ENCODE measurements around the gene COL5A1.

COL5A1 gene

DNA sequence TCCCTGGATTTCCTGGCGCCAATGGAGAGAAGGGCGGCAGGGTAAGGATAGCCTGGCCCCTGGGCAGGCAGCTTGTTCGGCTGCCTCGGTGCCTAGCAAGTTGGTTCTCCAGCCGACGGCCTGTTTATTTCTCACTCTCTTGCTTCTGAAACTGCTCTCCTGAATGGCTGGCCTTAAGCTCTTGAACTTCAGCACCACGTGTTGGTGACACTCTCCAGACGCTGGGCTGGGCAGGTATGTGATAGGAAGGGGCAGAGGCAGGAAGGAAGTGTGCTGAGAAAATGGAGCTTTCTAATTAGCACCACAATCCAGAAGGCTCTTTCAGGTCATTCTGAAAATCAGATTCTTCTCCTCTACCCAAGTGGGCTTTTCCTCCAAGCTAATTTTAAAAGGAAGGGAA is 147.6 kb downstream of the COL5A1 start:
- no peak for DNase-seq (ENCODE audit: low read depth)
- no peak overlapping the region for H3K4me3 ChIP-seq (ENCODE audit: low read depth, low read length)

DNA sequence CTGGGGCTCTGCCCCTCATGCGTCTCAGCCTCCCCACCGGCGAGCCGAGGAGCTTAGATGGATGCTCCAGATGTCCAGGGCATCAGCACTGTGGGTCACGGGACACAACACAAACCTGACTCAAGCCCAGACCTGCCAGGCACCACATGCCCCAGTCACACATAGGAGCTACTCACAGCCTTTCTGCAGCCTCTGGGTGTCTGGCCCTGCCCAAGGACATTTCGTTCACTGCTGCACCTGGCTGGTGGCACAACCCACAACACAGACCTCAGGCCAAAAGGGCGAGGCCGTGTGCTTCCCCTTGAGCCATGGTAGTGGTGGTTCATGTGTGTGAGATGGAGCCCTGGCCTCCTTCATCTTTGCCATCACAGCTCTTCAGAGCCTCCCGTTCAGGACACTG is 149.4 kb downstream of the COL5A1 start:
- DNase-seq (ENCODE audit: low read depth) = no peak
- no peak overlapping the region for H3K4me3 ChIP-seq (ENCODE audit: low read depth, low read length)

DNA sequence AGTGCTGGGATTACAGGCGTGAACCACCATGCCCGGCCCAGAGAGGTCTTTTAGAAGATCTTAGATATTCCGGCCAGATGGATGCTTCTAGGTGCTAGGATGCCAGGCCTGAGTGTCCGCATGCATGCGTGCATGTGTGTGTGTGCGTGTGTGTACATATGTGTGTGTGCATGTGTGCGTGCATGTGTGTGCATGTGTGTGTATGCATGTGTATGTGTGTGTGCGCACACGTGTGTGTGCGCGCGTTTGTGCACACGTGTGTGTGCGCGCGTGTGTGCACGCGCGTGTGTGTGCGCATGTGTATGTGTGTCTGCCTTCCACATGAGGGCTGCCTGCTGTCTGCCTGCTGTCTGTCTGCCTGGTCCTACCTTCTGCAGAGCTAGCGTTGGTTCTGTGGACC is 151.0 kb downstream of the COL5A1 start:
- DNase-seq (ENCODE audit: low read depth) = no peak

DNA sequence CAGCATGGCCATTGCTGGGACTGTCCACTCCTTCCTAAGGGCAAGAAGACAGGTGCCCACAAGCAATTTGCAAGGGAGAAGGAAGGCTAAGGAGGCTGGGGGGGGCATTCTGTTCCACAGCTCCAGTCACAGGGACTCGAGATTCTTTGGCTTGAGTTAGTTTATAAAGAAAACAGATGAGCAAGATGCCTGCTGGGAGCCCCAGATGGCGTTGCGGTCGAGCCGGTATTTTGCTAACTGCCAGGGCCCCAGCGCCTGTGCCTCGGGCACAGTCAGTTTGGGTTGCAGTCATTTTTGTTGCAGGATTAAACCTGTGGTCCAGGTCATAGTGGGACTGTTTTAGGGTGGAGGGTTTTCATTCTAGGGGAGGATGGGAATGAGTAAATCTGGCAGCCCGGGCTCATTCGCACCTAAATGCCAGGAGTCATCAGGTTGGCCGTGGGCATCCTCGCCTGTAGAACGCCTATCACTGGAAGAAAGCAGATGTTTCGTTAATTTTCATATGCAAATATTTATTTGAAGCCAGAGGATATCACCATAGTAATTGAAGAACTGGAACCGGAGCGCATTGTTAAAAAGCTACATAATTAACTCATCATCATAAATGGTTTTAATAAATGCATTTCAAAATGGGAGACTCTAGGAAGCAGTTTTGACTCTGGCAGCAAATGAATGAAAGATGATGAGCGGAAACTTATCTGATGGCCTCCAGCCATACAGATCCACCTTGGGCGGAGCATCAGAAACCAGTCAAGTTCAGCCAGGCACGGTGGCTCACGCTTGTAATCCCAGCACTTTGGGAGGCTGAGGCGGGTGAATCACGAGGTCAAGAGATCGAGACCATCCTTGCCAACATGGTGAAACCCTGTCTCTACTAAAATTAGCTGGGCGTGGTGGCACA is 151.9 kb downstream of the COL5A1 start:
- no peak for DNase-seq (ENCODE audit: low read depth)

More for the DNA sequence above, 151.0 kb downstream of the COL5A1 start:
- no peak overlapping the region for H3K4me3 ChIP-seq (ENCODE audit: low read depth, low read length)

DNA sequence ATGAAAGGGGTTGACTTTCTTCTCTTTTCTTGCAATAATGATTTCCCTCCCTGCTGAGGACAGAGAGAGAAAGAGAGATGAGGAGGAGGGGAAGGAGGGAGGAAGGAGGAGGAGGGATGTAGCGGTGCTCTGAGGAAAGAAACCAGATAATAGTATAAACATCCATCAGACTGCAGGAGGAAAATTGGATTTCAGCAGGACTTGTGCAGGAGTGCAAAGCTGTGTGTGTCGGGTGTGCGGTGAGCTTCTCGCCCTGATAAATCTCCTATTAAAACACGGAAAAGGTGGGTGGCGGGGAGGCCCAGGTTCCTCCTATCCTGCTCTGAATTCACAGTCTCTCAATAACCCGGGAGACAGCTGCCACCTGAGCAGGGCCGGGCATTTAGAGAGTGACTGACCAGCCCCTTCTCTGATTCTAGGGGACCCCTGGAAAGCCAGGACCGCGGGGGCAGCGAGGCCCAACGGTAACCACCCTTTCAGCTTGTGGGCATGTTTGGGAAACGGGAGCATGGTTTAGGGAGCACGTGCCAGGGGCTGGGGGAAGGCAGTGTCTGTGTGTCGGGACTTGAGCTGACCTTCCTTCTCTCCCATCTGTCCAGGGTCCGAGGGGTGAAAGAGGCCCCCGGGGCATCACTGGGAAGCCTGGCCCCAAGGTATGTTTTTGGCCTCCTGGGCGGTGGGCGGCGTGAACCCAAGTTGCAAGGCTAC is 153.2 kb downstream of the COL5A1 start:
- no peak for DNase-seq (ENCODE audit: low read depth)
- H3K4me3 ChIP-seq (ENCODE audit: low read depth, low read length) = no peak overlapping the region

More for the DNA sequence above, 151.9 kb downstream of the COL5A1 start:
- H3K4me3 ChIP-seq (ENCODE audit: low read depth, low read length) = no peak overlapping the region

DNA sequence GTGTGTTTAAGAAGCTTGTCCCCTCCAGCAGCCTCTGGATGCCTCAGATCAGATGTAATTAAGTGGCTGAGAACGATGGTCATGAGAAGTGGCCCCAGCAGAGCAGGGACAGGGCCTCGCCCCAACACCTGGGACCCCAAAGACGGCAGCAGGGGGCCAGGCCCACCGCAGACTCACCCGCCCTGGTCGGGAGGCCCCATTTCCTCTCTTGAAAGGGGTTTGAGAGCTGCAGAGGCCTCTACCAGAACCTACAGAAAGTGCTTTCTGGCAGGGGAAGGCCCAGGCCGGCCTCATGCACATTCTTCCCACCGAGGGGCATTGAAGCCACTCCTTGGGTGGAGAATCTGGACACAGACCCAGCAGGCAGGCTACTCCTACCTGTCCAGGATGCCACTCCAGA is 153.8 kb downstream of the COL5A1 start:
- no peak for DNase-seq (ENCODE audit: low read depth)
- H3K4me3 ChIP-seq (ENCODE audit: low read depth, low read length) = no peak overlapping the region

DNA sequence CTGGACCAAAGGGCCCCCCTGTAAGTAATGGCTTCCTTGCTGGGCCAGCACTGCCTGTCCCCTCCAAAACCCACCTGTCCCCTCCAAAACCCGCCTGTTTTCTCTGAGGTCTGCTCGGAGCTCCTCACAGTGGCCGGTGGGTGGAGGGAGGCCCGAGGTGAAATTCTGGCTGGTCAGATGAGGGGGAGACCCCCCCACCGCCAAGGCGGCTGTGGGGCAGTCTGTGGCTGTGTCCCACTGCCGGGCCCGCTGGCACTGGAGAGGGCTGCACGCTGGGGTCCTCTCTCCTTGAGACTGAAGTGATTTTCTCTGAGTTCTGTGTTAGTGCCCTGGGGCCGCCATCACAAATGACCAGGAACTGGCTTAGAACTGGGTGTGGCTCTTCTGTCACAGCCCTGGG is 155.3 kb downstream of the COL5A1 start:
- H3K4me3 ChIP-seq (ENCODE audit: low read depth, low read length) = no peak overlapping the region
- no peak for DNase-seq (ENCODE audit: low read depth)

DNA sequence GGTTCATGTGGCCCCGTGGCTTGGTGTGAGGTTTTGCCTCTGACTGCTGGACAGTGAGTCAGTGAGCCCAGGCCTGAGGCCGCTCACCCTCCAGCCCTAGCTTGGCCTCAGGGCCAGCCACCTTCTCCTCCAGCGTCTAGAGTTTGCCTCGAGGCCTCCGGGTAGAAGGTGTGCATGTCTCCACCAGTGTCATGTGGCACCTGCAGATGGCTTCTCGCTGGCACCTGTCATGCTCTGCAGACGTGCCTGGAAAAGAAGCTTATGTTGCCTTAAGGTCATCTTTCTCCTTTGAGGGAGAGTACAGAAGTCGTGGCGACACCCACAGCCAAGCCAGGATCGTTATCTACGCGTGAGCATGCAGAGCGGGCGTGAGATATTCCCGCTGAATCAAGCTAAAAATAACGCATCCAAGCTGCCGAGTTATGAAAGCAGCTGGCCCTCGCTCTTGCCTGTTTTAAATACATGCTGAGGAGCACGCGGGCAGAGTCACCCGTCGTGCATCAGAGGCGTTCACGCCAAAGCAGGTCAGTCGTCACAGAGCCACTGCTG is 159.3 kb downstream of the COL5A1 start:
- no peak for DNase-seq (ENCODE audit: low read depth)
- no peak overlapping the region for H3K4me3 ChIP-seq (ENCODE audit: low read depth, low read length)

DNA sequence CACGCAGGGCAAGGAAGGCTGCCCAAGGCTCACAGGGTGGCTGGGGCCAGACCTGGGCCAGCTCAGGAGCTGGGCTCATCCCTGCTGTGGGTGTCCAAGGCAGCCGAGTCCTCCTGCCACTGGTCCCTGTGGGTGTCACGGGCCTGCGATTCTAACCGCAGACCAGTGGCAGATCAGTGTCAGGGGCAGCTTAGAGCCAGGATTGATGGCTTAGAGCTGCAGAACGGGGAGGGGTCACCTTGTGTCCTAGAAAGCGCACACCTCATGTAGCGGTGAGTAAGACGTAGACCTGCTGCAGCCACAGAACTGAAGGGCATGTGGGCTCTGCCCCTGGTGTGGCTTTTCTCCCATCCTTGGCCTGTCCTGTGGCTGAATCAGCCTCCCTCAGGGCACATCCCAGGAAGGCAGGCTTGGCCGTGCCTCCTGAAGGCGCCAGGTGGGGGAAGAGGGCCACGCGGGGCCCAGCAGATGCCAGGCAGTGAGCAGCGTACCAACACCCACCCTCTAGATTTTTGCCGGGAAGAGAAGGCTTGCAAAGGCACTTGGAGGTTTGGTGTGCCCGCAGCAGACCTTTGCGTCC is 160.7 kb downstream of the COL5A1 start:
- DNase-seq (ENCODE audit: low read depth) = no peak
- H3K4me3 ChIP-seq (ENCODE audit: low read depth, low read length) = no peak overlapping the region

DNA sequence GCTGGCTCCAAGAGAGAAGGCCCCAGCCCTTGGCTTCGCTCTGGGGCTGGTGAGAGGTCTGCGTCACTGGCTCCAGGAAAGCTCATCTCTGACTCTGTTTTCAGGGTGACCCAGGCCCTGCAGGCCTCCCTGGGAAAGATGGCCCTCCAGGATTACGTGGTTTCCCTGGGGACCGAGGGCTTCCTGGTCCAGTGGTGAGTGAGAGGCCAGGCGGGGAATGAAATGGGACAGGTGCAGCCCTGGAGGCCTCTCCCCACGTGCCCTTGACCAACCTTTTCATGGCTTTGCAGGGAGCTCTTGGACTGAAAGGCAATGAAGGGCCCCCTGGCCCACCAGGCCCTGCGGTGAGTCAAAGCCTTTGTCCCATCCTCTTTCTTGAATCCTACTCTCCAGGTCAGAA is 163.3 kb downstream of the COL5A1 start:
- no peak for DNase-seq (ENCODE audit: low read depth)
- H3K4me3 ChIP-seq (ENCODE audit: low read depth, low read length) = no peak overlapping the region

DNA sequence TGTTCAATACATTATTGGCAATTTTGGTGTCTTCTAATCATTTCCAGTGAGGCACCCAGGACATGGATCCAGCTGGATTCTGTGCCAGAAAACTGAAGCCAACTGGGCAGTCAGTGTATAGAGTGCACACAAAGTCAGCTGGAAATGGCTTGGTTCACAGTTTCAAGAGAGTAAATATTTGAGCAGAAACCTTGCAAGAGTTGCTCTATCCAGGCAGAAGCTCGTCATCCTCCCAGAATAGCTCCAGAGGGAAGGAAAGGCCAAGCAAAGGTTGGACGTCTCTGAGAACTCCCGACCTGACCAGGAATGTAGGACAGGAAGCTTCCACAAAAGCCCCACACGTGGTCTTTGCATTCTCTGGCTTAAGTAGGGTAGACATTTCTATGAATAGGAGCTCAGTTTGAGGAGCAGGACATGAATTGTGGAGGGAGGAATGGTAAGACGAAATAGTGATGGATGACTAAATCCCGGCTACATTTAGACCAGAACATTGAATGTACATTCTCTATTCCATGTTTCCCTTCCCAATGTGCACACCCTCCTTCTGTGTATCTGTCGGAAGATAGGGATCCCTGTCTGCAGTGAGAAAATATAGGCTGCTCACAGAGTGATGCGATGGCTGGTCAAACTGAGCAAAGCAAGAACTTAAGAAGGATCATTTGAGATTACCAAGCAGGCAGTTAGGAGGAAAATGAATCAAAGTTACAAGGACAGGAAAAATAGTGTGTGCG is 166.3 kb downstream of the COL5A1 start:
- DNase-seq (ENCODE audit: low read depth) = peak; percentile 36
- no peak overlapping the region for H3K4me3 ChIP-seq (ENCODE audit: low read depth, low read length)

DNA sequence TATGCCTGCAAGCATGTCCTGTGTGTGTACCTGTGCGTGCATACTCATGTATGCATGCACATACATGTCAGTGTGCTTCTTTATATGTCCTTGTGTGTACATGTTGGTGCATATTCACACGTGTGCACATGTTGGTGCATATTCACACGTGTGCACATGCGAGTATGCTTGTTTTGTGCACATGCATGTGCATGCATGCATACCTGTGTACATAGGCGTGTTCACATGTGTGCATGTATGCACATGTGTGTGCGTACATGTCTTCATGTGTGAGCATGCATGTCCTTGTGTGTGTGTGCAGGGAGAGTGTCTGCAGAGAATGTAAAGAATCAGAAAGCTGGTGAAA is 166.8 kb downstream of the COL5A1 start:
- no peak overlapping the region for H3K4me3 ChIP-seq (ENCODE audit: low read depth, low read length)
- no peak for DNase-seq (ENCODE audit: low read depth)

DNA sequence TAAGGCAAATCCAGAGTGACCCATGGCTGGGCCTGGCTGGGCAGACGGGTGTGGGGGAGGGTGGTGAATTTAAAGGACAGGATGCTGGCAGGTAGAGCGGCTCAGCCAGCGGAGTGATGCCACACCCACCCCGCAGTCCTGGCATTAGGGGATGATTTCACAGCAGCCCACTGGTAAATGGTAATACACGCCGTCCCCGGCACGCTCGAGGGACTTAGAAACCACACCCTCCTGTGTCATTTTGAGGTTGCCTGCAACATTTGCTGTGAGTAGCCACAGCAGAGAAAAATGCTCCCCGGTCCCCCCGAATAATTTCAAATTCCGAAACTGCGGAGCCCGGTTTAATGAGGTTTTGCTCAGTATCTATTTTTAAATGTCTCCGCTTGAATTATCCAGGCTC is 167.7 kb downstream of the COL5A1 start:
- DNase-seq (ENCODE audit: low read depth) = no peak
- H3K4me3 ChIP-seq (ENCODE audit: low read depth, low read length) = no peak overlapping the region

DNA sequence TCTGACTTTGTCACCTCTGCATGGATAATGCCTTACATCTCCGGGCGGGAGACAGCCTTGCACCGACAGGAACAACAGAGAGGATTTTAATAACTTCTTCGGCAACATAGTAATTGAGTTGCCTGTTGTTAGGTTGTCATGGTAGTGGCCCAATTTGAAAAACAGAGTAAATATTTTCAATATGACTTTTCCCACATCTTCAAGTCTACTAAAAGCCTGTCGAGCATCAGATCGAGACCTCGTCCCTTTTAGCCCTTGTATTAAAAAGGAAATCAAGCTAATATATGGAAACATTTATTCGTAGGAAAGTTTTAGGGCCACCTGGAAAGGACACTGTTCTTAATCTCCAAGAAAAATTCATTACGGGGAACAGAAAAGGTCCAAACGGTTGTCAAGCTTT is 168.2 kb downstream of the COL5A1 start:
- DNase-seq (ENCODE audit: low read depth) = no peak
- H3K4me3 ChIP-seq (ENCODE audit: low read depth, low read length) = no peak overlapping the region

DNA sequence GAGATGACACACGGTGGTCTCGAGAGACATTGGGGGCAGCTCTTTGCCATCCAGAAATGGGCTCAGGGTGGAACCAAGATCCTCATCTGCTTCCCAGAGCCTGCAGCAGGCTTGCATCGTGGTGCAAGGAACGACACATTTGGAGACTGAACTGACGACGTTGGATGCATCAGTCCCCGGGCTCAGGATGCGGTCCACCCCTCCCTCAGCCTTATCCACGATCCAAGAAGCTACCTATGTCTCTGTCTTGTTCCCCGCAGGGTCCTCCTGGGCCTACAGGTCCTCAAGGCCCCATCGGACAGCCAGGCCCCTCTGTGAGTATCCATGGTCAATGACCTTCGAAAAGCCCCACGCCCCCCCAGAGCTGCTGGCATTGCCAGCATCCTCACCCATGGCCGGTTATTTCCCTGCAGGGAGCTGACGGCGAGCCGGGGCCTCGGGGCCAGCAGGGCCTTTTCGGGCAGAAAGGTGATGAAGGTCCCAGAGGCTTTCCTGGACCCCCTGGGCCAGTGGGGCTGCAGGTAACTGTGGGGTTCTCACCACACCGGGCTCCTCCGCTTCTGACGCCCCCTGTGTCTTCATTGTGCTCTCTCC is 169.6 kb downstream of the COL5A1 start:
- no peak for DNase-seq (ENCODE audit: low read depth)
- H3K4me3 ChIP-seq (ENCODE audit: low read depth, low read length) = no peak overlapping the region

DNA sequence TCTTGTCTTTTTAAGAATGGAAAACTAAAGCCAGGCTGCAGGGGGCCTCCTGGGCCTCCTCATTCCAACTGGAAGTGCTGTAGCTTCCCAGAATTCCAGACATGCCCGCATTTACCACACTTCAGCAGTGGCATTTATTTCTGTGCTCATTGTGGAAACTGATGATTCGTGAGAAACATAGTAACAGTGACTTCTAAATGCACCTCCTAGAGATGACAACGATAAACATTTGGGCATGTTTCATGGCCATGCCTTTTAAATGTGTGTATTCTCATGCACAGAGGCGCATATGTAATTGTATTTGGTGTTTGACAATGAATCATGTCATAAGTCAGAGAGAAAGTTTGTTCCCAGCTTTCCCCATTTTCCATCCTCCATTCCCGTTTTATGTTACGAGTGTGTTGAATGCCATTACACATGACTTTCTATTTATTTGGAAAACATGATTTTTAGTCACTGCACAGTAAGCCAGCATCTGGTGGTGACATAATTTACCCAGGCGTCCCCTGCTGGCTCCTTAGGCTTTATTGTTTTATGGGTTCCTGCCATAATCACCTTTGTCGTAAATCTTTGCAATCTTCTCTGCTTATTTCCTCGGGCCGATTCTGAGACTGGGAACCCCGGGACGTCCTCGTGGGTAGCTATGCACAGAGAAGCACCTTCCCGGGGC is 170.2 kb downstream of the COL5A1 start:
- peak; percentile 49 for DNase-seq (ENCODE audit: low read depth)
- H3K4me3 ChIP-seq (ENCODE audit: low read depth, low read length) = no peak overlapping the region

DNA sequence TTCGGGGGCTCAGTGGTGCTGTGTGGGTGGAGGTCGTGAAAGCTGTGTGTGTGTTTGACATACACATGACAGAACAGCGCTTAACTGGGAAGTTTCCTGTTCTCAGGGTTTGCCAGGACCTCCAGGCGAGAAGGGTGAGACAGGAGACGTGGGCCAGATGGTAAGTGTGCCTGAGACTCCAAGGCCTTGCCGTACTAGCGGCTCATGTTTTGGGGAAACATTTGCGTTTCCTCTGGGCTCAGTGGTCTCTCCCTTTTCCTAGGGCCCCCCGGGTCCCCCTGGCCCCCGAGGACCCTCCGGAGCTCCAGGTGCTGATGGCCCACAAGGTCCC is 170.7 kb downstream of the COL5A1 start:
- no peak overlapping the region for H3K4me3 ChIP-seq (ENCODE audit: low read depth, low read length)
- DNase-seq (ENCODE audit: low read depth) = no peak

DNA sequence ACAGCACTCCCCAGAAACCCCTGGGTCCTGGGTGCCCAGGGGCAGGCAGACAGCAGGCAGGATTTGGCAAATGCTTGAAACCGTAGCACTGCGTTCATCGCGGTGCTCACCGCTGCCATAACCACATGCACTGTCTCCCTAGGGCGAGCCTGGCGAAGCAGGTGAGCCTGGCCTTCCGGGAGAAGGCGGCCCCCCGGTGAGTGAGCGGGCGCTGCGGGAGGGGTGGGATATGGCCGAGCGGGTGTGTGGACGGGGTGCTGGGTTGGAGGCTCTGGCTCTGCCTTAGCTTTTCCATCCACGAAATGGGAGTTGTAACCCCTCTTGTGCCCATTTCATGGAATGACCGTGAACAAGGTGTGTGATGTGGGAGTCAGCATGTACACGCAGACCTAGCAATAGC is 172.2 kb downstream of the COL5A1 start:
- no peak overlapping the region for H3K4me3 ChIP-seq (ENCODE audit: low read depth, low read length)
- DNase-seq (ENCODE audit: low read depth) = no peak

DNA sequence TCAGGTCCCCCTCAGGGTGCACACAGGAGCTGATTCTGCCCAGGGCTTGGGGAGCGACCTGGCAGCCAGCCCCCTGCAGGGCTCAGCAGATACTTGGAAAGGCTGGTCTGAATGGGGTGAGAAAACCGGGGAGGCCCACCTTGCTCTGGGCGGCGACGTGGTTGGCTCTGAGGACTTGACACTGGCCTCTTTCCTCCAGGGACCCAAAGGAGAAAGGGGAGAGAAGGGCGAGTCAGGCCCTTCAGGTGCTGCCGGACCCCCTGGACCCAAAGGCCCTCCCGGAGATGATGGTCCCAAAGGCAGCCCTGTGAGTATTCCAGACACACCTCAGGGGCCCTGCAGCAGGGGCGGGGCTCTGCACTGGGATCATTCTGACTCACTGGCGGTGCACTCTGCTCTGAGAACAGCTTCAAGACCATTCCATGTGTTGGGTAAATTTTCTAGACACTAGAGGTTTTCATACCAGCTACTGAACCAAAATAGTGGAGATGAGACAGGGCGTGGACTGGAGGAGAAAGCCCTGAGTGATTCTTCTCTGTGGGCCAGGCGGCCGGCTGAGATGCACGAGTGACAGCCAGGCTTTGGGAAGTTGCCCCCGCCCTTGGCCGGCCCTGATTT is 173.1 kb downstream of the COL5A1 start:
- H3K4me3 ChIP-seq (ENCODE audit: low read depth, low read length) = no peak overlapping the region
- DNase-seq (ENCODE audit: low read depth) = peak; percentile 22

Data from skeletal muscle cell (primary cell).